Measurements from ENCODE around the gene ACSS2.

ACSS2 gene

GRCh38 chr20:34915131-34915530 lies 38.7 kb downstream of the ACSS2 start:
- DNase-seq (ENCODE audit: low read depth in 2 of 2): no peak

- no peak for DNase-seq (ENCODE audit: low read depth in 2 of 2)
Measured at GRCh38 chr20:34915749-34916455, 39.5 kb downstream of the ACSS2 start.

GRCh38 chr20:34916774-34917354 lies 40.5 kb downstream of the ACSS2 start:
- DNase-seq (ENCODE audit: low read depth in 2 of 2): no peak

DNA sequence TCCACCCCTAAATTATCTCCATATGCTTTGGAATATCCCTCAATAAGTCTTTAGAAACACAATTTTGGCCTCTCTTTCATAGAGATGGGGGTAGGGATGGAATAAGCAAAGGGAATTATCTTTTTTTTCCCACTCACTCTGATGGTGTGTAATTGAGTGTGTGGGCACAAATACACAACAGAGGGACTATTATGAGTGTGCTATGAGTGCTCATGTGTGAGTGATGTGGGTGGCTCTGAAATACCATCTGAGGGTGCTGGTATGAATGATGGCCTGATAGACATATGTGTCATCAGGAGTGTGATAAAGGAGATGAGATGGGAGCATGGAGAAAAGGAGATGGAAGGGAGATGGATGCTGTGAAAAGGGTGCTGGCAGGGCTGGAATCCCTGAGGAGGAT lies 43.6 kb downstream of the ACSS2 start:
- DNase-seq (ENCODE audit: low read depth in 2 of 2): no peak

DNA sequence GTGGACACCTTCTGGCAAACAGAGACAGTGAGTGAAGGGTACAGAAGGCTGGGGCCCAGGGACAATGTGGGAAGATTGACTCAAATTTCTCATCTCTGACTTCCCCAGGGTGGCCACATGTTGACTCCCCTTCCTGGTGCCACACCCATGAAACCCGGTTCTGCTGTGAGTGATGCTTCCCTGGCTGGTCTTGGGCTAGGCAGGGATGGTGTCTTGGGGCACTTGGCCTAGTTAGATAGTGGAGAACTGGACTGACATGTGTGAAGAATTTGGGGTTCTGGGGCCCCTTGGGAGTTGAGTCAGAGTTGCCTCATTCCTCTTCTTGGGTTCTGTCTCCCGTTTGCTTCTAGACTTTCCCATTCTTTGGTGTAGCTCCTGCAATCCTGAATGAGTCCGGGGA lies 45.0 kb downstream of the ACSS2 start:
- peak in 1 of 2 donors; percentile 22 for DNase-seq (ENCODE audit: low read depth in 2 of 2)

DNA sequence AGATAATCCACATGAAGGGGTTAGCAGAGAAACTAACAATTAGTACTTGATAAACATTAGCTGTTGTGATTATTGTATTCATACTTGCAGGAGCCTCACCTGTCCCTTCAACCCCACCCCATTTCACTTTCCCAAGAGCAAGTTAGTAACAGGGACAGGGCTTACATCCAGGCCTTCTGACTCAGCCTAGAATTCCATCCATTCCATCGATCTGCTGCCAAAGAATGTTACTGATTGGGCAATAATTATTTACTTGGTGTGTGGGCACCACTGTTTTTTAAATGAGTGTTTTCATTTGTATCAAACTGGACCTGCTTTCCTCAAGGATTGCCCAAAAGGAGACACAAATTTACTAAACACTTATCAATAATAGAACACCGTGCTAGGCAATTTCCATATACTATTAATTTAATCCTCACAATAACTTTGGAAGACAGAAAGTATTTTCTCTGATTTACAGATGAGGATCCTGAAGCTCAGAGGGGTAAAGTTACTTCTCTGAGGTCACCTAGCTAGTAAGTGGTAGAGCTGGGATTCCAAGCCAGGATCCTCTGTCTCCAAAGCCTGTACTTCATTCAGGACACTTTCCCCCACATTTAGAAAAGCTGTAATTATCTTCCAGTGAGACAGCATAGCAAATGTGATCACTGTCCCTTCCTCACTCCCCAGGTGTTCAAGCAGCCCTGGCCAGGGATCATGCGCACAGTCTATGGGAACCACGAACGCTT lies 46.4 kb downstream of the ACSS2 start:
- DNase-seq (ENCODE audit: low read depth in 2 of 2): no peak

DNA sequence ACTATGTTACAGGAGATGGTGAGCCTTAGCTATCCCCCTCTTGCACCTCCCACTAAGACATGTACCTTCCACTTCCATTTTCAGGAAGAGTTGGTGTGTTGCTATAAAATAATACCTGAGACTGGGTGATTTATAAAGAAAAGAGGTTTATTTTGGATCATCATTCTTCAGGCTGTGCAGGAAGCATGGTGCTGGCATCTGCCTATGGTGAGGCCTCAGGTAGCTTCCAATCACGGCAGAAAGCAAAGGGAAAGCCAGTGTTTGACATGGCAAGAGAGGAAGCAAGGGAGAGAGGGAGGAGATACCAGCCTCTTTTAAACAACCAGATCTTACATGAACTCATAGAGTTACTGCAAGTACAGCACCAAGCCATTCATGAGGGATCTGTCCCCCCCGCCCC lies 47.0 kb downstream of the ACSS2 start:
- DNase-seq (ENCODE audit: low read depth in 2 of 2): no peak

- DNase-seq (ENCODE audit: low read depth in 2 of 2): no peak
Measured at GRCh38 chr20:34925341-34925740, 48.9 kb downstream of the ACSS2 start.

GRCh38 chr20:34925981-34926380 lies 49.6 kb downstream of the ACSS2 start:
- DNase-seq (ENCODE audit: low read depth in 2 of 2): no peak

- no peak for DNase-seq (ENCODE audit: low read depth in 2 of 2)
Measured at GRCh38 chr20:34926581-34926980, 50.2 kb downstream of the ACSS2 start.

- no peak for DNase-seq (ENCODE audit: low read depth in 2 of 2)
Measured at GRCh38 chr20:34927736-34928135, 51.3 kb downstream of the ACSS2 start.

GRCh38 chr20:34928411-34928810 lies 52.0 kb downstream of the ACSS2 start:
- DNase-seq (ENCODE audit: low read depth in 2 of 2): no peak

DNA sequence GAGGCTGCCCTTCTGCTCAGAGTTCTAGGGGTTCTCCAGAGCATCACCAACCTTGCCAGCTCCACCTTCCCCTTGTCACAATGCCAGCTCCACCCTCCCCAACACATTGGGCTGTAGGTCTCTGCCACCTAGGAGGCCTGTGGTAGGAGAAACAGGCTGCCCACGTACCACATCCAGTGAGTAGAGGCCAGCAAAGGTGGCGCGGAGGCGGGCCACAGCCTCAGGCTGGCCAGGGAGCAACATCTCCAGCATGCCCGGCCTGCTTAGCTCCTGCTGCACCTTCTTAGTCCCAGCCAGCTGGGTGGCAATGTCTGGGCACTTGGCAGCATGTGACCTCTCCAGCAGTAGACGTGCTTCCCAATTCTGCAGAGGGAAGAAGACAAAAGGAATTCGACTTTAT lies 55.4 kb downstream of the ACSS2 start:
- DNase-seq (ENCODE audit: low read depth in 2 of 2): no peak

DNA sequence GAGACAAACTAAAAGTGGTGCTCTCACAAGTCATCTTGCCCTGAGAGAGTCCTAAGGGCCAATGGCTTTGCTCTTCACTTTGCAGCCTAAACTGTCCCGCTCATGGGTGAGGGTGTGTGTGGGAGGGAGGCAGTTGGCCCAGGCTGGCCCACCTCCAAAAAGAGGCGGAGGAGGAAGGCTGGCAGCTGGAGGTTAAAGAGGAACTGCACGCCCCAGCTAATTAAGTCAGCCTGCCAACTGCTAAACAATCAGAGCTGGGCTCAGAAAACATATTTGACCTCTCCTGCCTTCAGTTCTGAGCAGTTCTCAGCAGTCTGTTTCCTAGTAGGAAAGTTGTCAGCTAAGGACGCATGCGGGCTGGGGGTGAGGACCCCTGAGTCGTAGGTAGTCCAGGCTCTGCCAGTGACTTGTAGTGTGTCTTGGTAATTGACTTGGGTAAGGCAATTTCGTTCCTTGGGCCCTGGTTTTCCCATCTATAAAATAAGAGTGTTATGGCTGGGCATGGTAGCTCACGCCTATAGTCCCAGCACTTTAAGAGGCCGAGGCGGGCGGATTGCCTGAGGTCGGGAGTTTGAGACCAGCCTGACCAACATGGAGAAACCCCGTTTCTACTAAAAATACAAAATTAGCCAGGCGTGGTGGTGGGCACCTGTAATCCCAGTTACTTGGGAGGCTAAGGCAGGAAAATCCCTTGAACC lies 62.2 kb downstream of the ACSS2 start:
- DNase-seq (ENCODE audit: low read depth in 2 of 2): no peak

DNA sequence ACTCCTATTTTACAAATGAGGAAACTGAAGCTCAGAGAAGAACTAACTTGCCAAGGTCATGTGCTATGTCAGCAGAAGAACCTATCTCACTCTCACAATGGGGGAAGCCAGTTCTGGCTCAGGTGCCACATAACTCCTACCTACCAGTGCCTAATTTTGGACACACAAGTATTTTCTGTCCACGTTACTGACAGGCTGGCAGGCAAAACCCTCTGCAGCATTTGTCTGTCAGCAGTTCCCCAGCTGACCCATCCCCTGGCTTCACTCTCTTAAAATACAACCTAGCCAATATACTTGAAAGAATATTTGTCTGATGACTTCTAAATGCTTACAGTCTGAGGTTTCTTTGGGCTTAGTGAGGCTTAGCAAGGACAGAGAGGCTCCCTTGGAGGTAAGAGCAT lies 63.7 kb downstream of the ACSS2 start:
- no peak for DNase-seq (ENCODE audit: low read depth in 2 of 2)

DNA sequence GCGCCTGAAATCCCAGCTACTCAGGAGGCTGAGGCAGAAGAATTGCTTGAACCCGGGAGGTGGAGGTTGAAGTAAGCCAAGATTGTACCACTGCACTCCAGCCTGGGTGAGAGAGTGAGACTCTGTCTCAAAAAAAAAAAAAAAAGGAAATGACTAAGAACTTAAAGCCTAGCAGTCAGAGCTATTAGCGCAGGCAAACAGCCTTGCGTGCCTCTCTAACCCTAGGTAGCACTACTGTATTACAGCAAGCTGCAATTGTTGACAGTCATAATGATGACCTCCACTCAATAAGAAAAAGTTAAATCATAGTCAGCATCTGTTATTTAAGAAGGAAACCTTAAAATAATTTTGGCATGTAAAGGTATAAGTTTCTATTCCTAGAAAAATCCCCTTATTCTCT lies 64.8 kb downstream of the ACSS2 start:
- no peak for DNase-seq (ENCODE audit: low read depth in 2 of 2)

GRCh38 chr20:34942301-34942700 lies 65.9 kb downstream of the ACSS2 start:
- DNase-seq (ENCODE audit: low read depth in 2 of 2): no peak

- DNase-seq (ENCODE audit: low read depth in 2 of 2): no peak
Measured at GRCh38 chr20:34943808-34944567, 67.6 kb downstream of the ACSS2 start.

- DNase-seq (ENCODE audit: low read depth in 2 of 2): no peak
Measured at GRCh38 chr20:34945315-34946077, 69.1 kb downstream of the ACSS2 start.

GRCh38 chr20:34946661-34947060 lies 70.2 kb downstream of the ACSS2 start:
- no peak for DNase-seq (ENCODE audit: low read depth in 2 of 2)

DNA sequence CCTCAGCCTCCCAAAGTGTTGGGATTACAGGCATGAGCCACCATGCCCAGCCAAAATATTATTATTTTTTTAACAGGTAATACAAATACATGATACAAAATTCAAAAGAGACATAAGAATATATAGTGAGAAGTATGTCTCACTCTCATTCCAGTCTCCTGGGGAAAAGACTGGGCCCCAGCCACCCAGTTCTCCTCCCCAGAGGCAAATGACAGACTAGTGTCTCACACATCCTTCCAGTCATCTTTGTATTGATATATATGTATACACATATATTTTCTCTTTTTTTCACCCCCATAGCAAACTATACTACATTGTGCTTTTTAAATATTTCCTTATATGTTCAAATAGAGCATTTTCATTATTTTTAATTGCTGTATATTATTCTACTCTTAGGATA lies 70.9 kb downstream of the ACSS2 start:
- no peak for DNase-seq (ENCODE audit: low read depth in 2 of 2)

All from stimulated activated CD8-positive, alpha-beta memory T cell treated with anti-CD3 and anti-CD28 coated beads, Interleukin-15, amount 100 ng/mL, for 48 hours (primary cell).